GM18517 (cell line): ENCODE measurements around the gene AREL1.

Source experiments
- ATAC-seq: cut with Tn5 transposase; IDR thresholded peaks from one replicate; pipeline ENCODE4 v1.9.1; 2021; ENCODE audit warnings: mild to moderate bottlenecking, moderate library complexity; ENCODE audit not compliant: unreplicated experiment

The AREL1 gene

GRCh38 chr14:74702293-74702692 lies 10.6 kb downstream of the AREL1 start:
- no peak for ATAC-seq

- no peak for ATAC-seq
Measured at GRCh38 chr14:74698465-74698864, 14.4 kb downstream of the AREL1 start.

DNA sequence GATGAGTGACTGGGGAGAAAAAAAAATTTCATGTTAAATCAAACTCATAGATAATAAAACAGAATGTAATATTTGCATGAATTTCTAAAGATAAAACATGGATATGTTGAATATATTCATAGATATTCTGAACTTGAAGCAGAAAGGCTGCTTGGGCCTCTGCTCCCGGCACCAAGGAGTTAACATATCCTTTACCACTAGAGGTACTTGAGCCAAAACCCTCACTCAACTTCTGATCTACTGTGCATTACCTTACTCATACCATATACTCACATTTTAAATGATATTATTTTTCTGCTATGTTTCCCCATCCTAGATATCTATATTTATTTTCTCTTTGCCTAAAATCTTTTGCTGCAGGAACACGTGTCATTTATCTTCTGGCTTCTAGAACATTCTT lies 14.9 kb downstream of the AREL1 start:
- ATAC-seq: no peak

DNA sequence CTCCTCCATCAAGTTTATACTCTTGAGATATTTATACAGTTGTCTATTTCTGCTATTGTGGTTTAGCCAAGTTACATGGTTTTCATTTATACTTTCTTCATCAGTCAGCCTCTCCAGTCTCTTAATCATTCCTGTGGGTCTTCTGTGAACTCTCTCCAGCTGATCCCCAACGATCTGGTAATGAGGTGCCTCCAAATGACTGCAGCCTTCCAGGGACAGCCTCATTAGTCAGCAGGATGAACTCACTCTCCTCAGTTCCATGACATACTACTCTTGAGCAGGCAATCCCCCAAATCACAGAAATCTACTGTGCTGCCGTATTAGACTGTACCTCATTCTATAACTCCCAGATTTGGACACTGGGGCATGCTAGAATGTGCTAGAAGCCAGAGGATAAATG lies 15.3 kb downstream of the AREL1 start:
- no peak for ATAC-seq

DNA sequence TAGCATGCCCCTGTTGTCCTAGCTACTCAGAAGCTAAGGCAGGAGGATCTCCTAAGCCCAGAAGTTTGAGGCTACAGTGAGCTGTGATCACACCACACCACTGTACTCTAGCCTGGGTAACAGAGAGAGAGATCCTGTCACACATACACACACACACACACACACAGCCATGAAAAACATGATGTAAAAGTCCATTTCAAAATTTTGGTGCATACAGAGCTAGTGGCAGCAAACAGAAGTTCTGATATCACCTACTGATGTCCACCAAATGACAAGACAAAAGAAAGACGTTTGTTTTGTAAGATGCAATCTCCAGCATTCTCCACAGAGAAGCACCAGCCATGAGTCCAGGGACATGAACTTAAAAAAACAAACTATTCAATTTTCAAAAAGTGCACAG lies 15.9 kb downstream of the AREL1 start:
- ATAC-seq: no peak

GRCh38 chr14:74695406-74695805 lies 17.5 kb downstream of the AREL1 start:
- no peak for ATAC-seq

DNA sequence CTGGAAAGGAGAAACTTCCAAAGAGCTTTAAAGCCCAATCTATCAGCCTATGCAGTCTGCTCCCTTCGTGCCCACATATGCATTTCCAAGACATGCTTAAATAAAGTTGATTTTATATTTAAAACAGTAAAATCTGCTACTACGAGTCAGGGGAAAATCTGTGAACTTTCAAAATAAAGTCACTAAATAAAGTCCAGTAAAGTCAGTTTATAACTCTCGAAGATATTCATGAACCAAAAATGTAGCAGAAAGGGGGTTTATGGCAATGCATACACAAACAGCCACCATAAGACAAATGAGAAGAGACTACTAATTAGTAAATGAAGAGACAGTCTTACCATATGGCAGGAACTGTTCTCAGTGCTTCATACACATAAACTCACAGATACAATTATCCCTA lies 19.7 kb downstream of the AREL1 start:
- no peak for ATAC-seq

DNA sequence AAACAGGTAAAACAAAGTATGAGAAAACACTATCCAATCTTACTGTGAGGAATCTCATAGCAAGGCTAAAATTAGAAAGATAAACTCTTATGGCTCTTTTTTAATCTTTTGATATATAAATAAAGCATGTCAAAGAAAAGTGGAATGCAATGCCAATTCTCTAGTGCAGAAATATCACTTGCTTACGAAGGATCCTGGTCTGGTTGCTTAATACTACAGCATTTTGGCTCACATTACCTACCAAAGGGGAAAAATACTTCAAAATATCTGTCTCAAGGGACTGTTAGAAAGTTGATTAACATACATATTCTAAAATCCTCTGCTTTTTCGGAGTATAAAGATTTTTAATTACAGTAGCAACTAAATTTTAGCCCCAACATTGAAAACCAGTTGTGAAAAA lies 21.4 kb downstream of the AREL1 start:
- ATAC-seq: no peak

- ATAC-seq: no peak
Measured at GRCh38 chr14:74685921-74686678, 26.8 kb downstream of the AREL1 start.

- ATAC-seq: no peak
Measured at GRCh38 chr14:74685056-74685455, 27.8 kb downstream of the AREL1 start.

- ATAC-seq: no peak
Measured at GRCh38 chr14:74684434-74684833, 28.4 kb downstream of the AREL1 start.

GRCh38 chr14:74683406-74683805 lies 29.5 kb downstream of the AREL1 start:
- no peak for ATAC-seq

GRCh38 chr14:74682169-74682952 lies 30.5 kb downstream of the AREL1 start:
- no peak for ATAC-seq

- ATAC-seq: no peak
Measured at GRCh38 chr14:74675219-74675618, 37.7 kb downstream of the AREL1 start.

DNA sequence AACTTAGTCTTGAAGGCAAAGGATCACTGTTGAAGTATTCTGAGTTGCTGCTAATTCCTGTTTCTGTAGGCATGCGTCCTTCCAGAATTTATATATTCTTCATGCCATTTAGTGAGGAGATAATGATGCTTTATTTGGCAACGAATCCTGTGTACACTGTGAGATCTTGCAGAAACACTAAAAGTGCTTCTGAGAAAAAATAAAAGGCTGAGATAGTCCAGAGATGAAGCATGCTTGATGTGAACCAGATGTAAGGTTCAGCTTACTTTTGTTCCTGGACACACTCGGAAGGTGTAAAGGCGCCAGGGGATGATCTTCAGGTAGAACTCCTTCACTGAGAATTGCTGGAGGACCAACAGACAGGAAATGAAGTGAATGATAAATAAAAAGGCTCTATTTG lies 39.1 kb downstream of the AREL1 start:
- ATAC-seq: no peak

GRCh38 chr14:74671789-74672188 lies 41.1 kb downstream of the AREL1 start:
- ATAC-seq: no peak

DNA sequence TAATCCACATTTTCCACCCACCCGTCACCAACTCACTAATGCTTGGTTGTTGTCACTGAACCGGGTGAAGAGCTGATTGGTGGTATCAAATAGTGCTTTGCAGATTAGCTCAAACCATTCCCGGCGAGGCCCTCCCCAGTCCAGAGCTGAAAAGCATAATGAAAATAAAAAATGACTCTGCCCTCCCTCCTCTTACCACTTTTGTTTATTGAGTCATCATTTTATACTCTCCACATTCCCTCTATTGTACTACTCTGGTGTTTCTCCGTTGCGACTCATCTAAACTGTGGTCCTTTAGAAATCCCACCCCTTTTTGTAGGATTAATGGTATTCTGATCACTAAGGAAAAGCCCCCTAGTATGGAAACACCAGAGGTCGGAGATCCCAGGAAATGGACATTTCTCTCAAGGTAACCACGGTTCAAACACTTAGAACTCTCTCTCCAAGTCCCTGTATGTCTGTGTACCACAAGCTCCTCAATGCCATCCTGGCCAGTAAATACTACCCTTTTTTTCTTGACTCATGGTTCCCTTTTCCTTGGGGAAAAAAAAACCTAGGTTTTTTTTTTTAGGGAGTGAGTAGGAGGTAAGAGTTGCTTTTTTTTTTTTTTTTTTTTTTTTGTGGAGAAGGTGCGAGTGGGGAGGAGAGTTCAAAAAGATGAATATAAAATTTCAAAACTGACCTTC lies 42.0 kb downstream of the AREL1 start:
- no peak for ATAC-seq

GRCh38 chr14:74669846-74670245 lies 43.0 kb downstream of the AREL1 start:
- no peak for ATAC-seq

DNA sequence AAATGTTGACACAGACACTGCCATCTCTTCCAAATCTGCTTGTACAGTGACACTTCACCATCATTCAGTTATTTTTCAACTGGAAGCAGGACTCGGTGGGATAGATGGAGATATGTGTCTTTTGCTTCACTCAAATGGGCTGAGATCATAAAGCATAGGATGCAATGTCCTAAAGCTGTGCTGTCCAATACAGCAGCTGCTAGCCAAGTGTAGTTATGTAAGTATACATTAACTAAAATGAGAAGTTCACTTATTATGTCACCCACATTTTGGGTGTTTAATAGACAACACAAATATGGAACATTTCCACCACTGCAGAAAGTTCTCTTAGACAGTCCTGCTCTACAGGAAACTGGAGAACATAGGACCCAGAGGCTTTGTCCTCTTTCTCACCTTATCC lies 43.6 kb downstream of the AREL1 start:
- no peak for ATAC-seq

GRCh38 chr14:74667758-74668157 lies 45.1 kb downstream of the AREL1 start:
- ATAC-seq: no peak

GRCh38 chr14:74664717-74665116 lies 48.2 kb downstream of the AREL1 start:
- ATAC-seq: no peak

- ATAC-seq: no peak
Measured at GRCh38 chr14:74663884-74664283, 49.0 kb downstream of the AREL1 start.
